Panc1 (cell line): ENCODE data around the gene NEMF. TPM values are rescaled to one million over a fixed set of nuclear protein-coding genes. Genes with fewer than 3 reads are reported as not detected.

Experiments
- ATAC-seq: fragments of 200-7000 bp; cut with Tn5 transposase; 2 replicates; pipeline ENCODE4 v1.9.1; 2020; ENCODE audit warnings: mild to moderate bottlenecking, moderate library complexity
- BruUV-seq: library from RNA; stranded (reverse); fragments of 400-500 nt; replicated peaks from 2 replicates; lab custom pipeline; 2021; lab: Mats Ljungman, UMichigan
- CTCF ChIA-PET: fragments of 300-600 bp; sonication (Branson Sonifier 250); formaldehyde crosslinking; loops from one replicate; lab custom pipeline; 2022; ENCODE audit warnings: antibody characterized with exemption; lab: Charles Lee
- POLR2A ChIA-PET: fragments of 300-600 bp; sonication (Branson Sonifier 250); formaldehyde crosslinking; loops from one replicate; lab custom pipeline; 2022; ENCODE audit warnings: antibody characterized with exemption; lab: Charles Lee
- DNase-seq: peaks from one replicate; pipeline ENCODE4 v3.0.0-alpha.2; 2010; ENCODE audit warnings: low read depth, low spot score
- H3K27ac ChIP-seq: 2 replicates; pipeline ENCODE4 v1.5.1; 2011; ENCODE audit warnings: mild to moderate bottlenecking, low read length, inconsistent platforms
- H3K27me3 ChIP-seq: fragments of 200-500 bp; sonication (Bioruptor generic); 2 replicates; pipeline ENCODE4 v1.6.0; 2014; ENCODE audit warnings: low read length, inconsistent platforms; ENCODE audit not compliant: control insufficient read depth, insufficient read depth
- H3K36me3 ChIP-seq: fragments of 200-500 bp; sonication (Bioruptor generic); 2 replicates; pipeline ENCODE4 v1.5.1; 2014; ENCODE audit warnings: inconsistent platforms, mild to moderate bottlenecking, low read length, moderate library complexity; ENCODE audit not compliant: control insufficient read depth, insufficient read depth
- H3K4me1 ChIP-seq: 2 replicates; pipeline ENCODE4 v1.5.1; 2011; ENCODE audit warnings: inconsistent platforms, mild to moderate bottlenecking, low read length, moderate library complexity; ENCODE audit not compliant: control insufficient read depth, insufficient read depth
- H3K4me3 ChIP-seq, 2 experiments: 2 replicates each; pipeline ENCODE4 v1.5.1; 2011 to 2012; ENCODE audit warnings: low read depth in 2 of 2, low read length in 2 of 2, mild to moderate bottlenecking in 2 of 2, inconsistent platforms in 1 of 2, moderate library complexity in 1 of 2
- H3K9me3 ChIP-seq: fragments of 200-500 bp; sonication (Bioruptor generic); 2 replicates; pipeline ENCODE4 v1.5.1; 2014; ENCODE audit warnings: low read depth, mild to moderate bottlenecking, inconsistent platforms, low read length, moderate library complexity; ENCODE audit not compliant: control insufficient read depth, insufficient read depth
- CTCF ChIP-seq: fragments of 450-650 bp; IDR thresholded peaks from 2 replicates; pipeline ENCODE4 v1.5.1; 2017; ENCODE audit warnings: mild to moderate bottlenecking
- POLR2AphosphoS5 ChIP-seq: IDR thresholded peaks from 2 replicates; pipeline ENCODE4 v1.6.1; 2012; ENCODE audit warnings: mild to moderate bottlenecking, low read depth, low read length, moderate library complexity
- REST ChIP-seq, 2 experiments: IDR thresholded peaks; 2 replicates each; pipeline ENCODE4 v1.6.1; 2011 to 2012; ENCODE audit warnings: low read depth in 2 of 2, control low read depth in 1 of 2, low read length in 1 of 2, mild to moderate bottlenecking in 1 of 2, moderate library complexity in 1 of 2; ENCODE audit not compliant: insufficient read depth in 1 of 2
- SIN3A ChIP-seq: IDR thresholded peaks from 2 replicates; pipeline ENCODE4 v1.6.1; 2012; ENCODE audit warnings: low read depth, mild to moderate bottlenecking, low read length, moderate library complexity, borderline replicate concordance; ENCODE audit not compliant: insufficient read depth
- TCF7L2 ChIP-seq: IDR thresholded peaks from 2 replicates; pipeline ENCODE4 v1.6.1; 2011; ENCODE audit warnings: mild to moderate bottlenecking, low read depth, low read length, inconsistent platforms
- in situ Hi-C: cut with HindIII; loops from 2 replicates; pipeline ENCODE4 v1.10.0; 2016; ENCODE audit warnings: low sequenced_read_pairs, low pct_unique_long_range_greater_than_20kb
- intact Hi-C: fragments of 100-400 bp; cut with micrococcal nuclease; formaldehyde crosslinking; loops from one replicate; pipeline ENCODE4 v1.10.0; 2022; ENCODE audit not compliant: unreplicated experiment
- total RNA-seq: library from RNA; stranded (reverse); gene quantifications from one replicate; pipeline ENCODE4 v1.2.1, GENCODE V29; 2021; ENCODE audit not compliant: unreplicated experiment

Gene NEMF
- total RNA-seq, 1 experiment from 2014 or later: 38.3 TPM

- no TSS peak for BruUV-seq
- no peaks in the 10 kb centered on the region for H3K9me3 ChIP-seq
- intact Hi-C loops (no loop called here), in situ Hi-C loops (no loop called here)
- no peak overlapping the region for H3K4me3 ChIP-seq
- TF ChIP-seq TCF7L2 (no peak), REST (IDR thresholded peaks at IDR 0.05; ENCODE audit: insufficient read depth in 1 of 2, low read depth in 2 of 2, low read length in 1 of 2) (no peak), SIN3A (no peak), CTCF (no peak), POLR2AphosphoS5 (no peak)
- H3K4me1 ChIP-seq: peaks cover 14% of the 10 kb centered on the region; the same call in 1 of the 2 replicates
- DNase-seq (no peak), ATAC-seq (no peak)
- no peaks in the 10 kb centered on the region for H3K27me3 ChIP-seq
- POLR2A ChIA-PET: no interaction called here
- CTCF ChIA-PET: interaction anchor here (0.6 kb wide), 1 partner anchor 238 kb away, joined by 5 read pairs; no protein-coding TSS in a partner anchor
- H3K36me3 ChIP-seq: no peaks in the 10 kb centered on the region
- peak overlapping the region; percentile 53; the same call in 1 of the 2 replicates for H3K27ac ChIP-seq
Observed at GRCh38 chr14:49881350-49882001, 28.9 kb upstream of the NEMF start.

GRCh38 chr14:49880267-49881064 lies 27.9 kb upstream of the NEMF start:
- no peaks in the 10 kb centered on the region for H3K27me3 ChIP-seq
- ATAC-seq: peak; percentile 40; the same call in 1 of the 2 replicates
- H3K27ac ChIP-seq: peak overlapping the region; percentile 53
- intact Hi-C loops: no loop called here
- ChIA-PET CTCF (interaction anchor here (0.6 to 1.0 kb wide), 3 partner anchors 12 to 251 kb away, joined by 3 read pairs; no protein-coding TSS in a partner anchor), POLR2A (no interaction called here)
- BruUV-seq: no TSS peak
- DNase-seq: no peak
- no peak overlapping the region; a peak in 1 of 4 replicates for H3K4me3 ChIP-seq
- TF ChIP-seq CTCF (no peak), REST (IDR thresholded peaks at IDR 0.05; ENCODE audit: insufficient read depth in 1 of 2, low read depth in 2 of 2, low read length in 1 of 2) (no peak), TCF7L2 (no peak), SIN3A (no peak), POLR2AphosphoS5 (no peak)
- in situ Hi-C loops: no loop called here
- H3K36me3 ChIP-seq: no peaks in the 10 kb centered on the region
- H3K4me1 ChIP-seq: peaks cover 14% of the 10 kb centered on the region; the same call in 1 of the 2 replicates
- no peaks in the 10 kb centered on the region for H3K9me3 ChIP-seq
